ENCODE measurements around the gene LCN1. TPM values are rescaled to one million over a fixed set of nuclear protein-coding genes. Genes with fewer than 3 reads are reported as not detected.
"Not testable (repeated sequence)": the region's sequence is repeated elsewhere in the genome, so short reads cannot be mapped to it uniquely, and the experiment has no call there.

The LCN1 gene
- total and polyA plus RNA-seq, 2 donors (not counting 3 experiments of a cell fraction or from before 2014, with no cell fraction given): not detected

- H3K27me3 ChIP-seq (ENCODE audit: control insufficient read depth in 2 of 2, insufficient read depth in 2 of 2, low read length in 2 of 2): peaks cover 0 to 2% of the 10 kb centered on the region in 2 experiments
- H3K9me1 ChIP-seq (replicated peaks; ENCODE audit: control insufficient read depth, extremely low read depth, insufficient read depth, low read length): no peaks in the 10 kb centered on the region
- ChIA-PET CTCF (no interaction called here), POLR2A (no interaction called here)
- no peak overlapping the region for H3K4me2 ChIP-seq (ENCODE audit: insufficient read depth, low read length)
- no TSS peak for BruUV-seq (replicated peaks)
- dilution Hi-C loops (cut with MboI; ENCODE audit: extremely low pct_ligation_motif_present, low sequenced_read_pairs) (no loop called here), intact Hi-C loops (cut with micrococcal nuclease) (no loop called here)
- H3K9ac ChIP-seq (replicated peaks; ENCODE audit: extremely low read depth, insufficient read depth, low read length): no peak overlapping the region
- no peaks in the 10 kb centered on the region for H3K36me3 ChIP-seq (ENCODE audit: control insufficient read depth in 2 of 2, extremely low read depth in 1 of 2, insufficient read depth in 2 of 2, low read length in 2 of 2)
- no peak overlapping the region for H2AFZ ChIP-seq (ENCODE audit: low read depth, low read length)
- FAIRE-seq (no peak), DNase-seq (ENCODE audit: low read depth, low spot score) (no peak)
- H3K4me1 ChIP-seq (ENCODE audit: control insufficient read depth, extremely low read depth, insufficient read depth, low read length): no peaks in the 10 kb centered on the region
- TF ChIP-seq POLR2AphosphoS5 (IDR thresholded peaks at IDR 0.05; ENCODE audit: insufficient read depth, low read depth, low read length): no peak
- TF ChIP-seq POLR2A (IDR thresholded peaks at IDR 0.05; ENCODE audit: low read depth, low read length): no peak
- TF ChIP-seq, protein P1, sequence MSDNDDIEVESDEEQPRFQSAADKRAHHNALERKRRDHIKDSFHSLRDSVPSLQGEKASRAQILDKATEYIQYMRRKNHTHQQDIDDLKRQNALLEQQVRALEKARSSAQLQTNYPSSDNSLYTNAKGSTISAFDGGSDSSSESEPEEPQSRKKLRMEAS (IDR thresholded peaks at IDR 0.05; ENCODE audit: insufficient read depth, insufficient read length): no peak
- no peak overlapping the region for H3K4me3 ChIP-seq (replicated peaks in 1 of 3; ENCODE audit: insufficient read depth in 1 of 3, low read depth in 1 of 3, low read length in 3 of 3)
- no peaks in the 10 kb centered on the region for H3K9me3 ChIP-seq (replicated peaks; ENCODE audit: control insufficient read depth, insufficient read depth, low read length)
- H4K20me1 ChIP-seq (replicated peaks; ENCODE audit: control insufficient read depth, extremely low read depth, insufficient read depth, low read length): no peaks in the 10 kb centered on the region
- no peak overlapping the region for H3K27ac ChIP-seq (ENCODE audit: insufficient read depth, low read depth, low read length)
- H3K79me2 ChIP-seq (ENCODE audit: control insufficient read depth, insufficient read depth, low read length): no peaks in the 10 kb centered on the region
Measured at GRCh38 chr9:135533674-135534073, 12.4 kb downstream of the LCN1 start.

DNA sequence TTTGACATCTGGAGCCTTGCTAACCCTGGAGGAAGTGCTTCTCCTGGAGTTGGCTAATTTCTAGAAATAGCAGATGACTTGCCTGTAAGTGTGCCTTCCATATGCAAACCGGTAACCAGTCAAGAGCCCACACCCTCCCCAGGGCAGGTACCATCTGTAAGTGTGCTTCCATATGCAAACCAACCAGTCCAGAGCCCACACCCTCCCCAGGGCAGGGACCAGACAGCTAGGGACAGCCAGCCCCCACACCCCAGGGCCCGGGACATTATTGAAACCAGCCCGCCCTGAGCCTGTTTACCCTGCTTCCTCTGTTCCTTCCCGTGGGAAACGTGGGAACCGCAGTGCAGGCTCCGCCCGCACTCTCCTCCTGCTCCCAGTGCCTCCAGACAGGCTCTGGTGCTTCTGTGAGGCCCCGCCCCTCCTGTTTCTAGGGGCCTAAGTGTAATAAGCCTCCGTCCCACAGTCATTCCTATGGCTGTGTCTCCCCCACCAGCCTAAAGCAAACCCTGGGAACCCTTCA lies 13.0 kb downstream of the LCN1 start:
- H3K27me3 ChIP-seq (ENCODE audit: control insufficient read depth in 2 of 2, insufficient read depth in 2 of 2, low read length in 2 of 2); BruUV-seq (replicated peaks); H3K4me3 ChIP-seq (replicated peaks in 1 of 3; ENCODE audit: insufficient read depth in 1 of 3, low read depth in 1 of 3, low read length in 3 of 3); intact Hi-C loops (cut with micrococcal nuclease); H4K20me1 ChIP-seq (replicated peaks; ENCODE audit: control insufficient read depth, extremely low read depth, insufficient read depth, low read length); dilution Hi-C loops (cut with MboI; ENCODE audit: extremely low pct_ligation_motif_present, low sequenced_read_pairs); H3K27ac ChIP-seq (ENCODE audit: insufficient read depth, low read depth, low read length); H3K9ac ChIP-seq (replicated peaks; ENCODE audit: extremely low read depth, insufficient read depth, low read length); H3K9me1 ChIP-seq (replicated peaks; ENCODE audit: control insufficient read depth, extremely low read depth, insufficient read depth, low read length); H3K36me3 ChIP-seq (ENCODE audit: control insufficient read depth in 2 of 2, extremely low read depth in 1 of 2, insufficient read depth in 2 of 2, low read length in 2 of 2); CTCF ChIA-PET; H3K79me2 ChIP-seq (ENCODE audit: control insufficient read depth, insufficient read depth, low read length); H3K4me1 ChIP-seq (ENCODE audit: control insufficient read depth, extremely low read depth, insufficient read depth, low read length); POLR2A ChIA-PET; H3K4me2 ChIP-seq (ENCODE audit: insufficient read depth, low read length); H2AFZ ChIP-seq (ENCODE audit: low read depth, low read length); FAIRE-seq; H3K9me3 ChIP-seq (replicated peaks; ENCODE audit: control insufficient read depth, insufficient read depth, low read length); DNase-seq (ENCODE audit: low read depth, low spot score): not testable (repeated sequence)

- dilution Hi-C loops (cut with MboI; ENCODE audit: extremely low pct_ligation_motif_present, low sequenced_read_pairs); H4K20me1 ChIP-seq (replicated peaks; ENCODE audit: control insufficient read depth, extremely low read depth, insufficient read depth, low read length); H3K9me1 ChIP-seq (replicated peaks; ENCODE audit: control insufficient read depth, extremely low read depth, insufficient read depth, low read length); H3K27me3 ChIP-seq (ENCODE audit: control insufficient read depth in 2 of 2, insufficient read depth in 2 of 2, low read length in 2 of 2); intact Hi-C loops (cut with micrococcal nuclease); H3K9ac ChIP-seq (replicated peaks; ENCODE audit: extremely low read depth, insufficient read depth, low read length); H3K27ac ChIP-seq (ENCODE audit: insufficient read depth, low read depth, low read length); H3K79me2 ChIP-seq (ENCODE audit: control insufficient read depth, insufficient read depth, low read length); FAIRE-seq; BruUV-seq (replicated peaks); H3K4me3 ChIP-seq (replicated peaks in 1 of 3; ENCODE audit: insufficient read depth in 1 of 3, low read depth in 1 of 3, low read length in 3 of 3); H3K36me3 ChIP-seq (ENCODE audit: control insufficient read depth in 2 of 2, extremely low read depth in 1 of 2, insufficient read depth in 2 of 2, low read length in 2 of 2); H3K4me2 ChIP-seq (ENCODE audit: insufficient read depth, low read length); H3K9me3 ChIP-seq (replicated peaks; ENCODE audit: control insufficient read depth, insufficient read depth, low read length); H2AFZ ChIP-seq (ENCODE audit: low read depth, low read length); H3K4me1 ChIP-seq (ENCODE audit: control insufficient read depth, extremely low read depth, insufficient read depth, low read length); CTCF ChIA-PET; POLR2A ChIA-PET; DNase-seq (ENCODE audit: low read depth, low spot score): not testable (repeated sequence)
Measured at GRCh38 chr9:135534826-135535225, 13.6 kb downstream of the LCN1 start.

DNA sequence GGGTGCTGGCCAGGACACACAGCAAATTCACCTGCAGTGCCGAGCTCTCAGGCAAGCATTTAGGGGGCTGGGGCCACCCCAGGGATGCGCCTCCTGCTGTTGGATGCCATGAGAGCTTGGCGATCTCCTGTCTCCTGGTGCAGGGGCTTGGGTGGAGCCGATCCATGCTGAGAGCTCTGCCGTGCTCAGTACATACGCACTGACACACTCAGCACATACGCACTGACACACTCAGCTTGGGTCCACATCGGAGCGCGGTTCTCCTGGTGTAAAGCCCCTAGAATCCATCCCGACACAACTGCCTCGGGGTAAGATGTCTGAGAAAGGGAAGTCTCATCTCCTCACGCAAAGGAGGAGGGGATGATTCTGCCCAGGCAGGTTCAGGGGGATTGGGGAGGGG lies 14.4 kb downstream of the LCN1 start:
- H3K4me3 ChIP-seq (replicated peaks in 1 of 3; ENCODE audit: insufficient read depth in 1 of 3, low read depth in 1 of 3, low read length in 3 of 3); intact Hi-C loops (cut with micrococcal nuclease); FAIRE-seq; H3K27me3 ChIP-seq (ENCODE audit: control insufficient read depth in 2 of 2, insufficient read depth in 2 of 2, low read length in 2 of 2); H3K9me1 ChIP-seq (replicated peaks; ENCODE audit: control insufficient read depth, extremely low read depth, insufficient read depth, low read length); H3K4me2 ChIP-seq (ENCODE audit: insufficient read depth, low read length); H3K4me1 ChIP-seq (ENCODE audit: control insufficient read depth, extremely low read depth, insufficient read depth, low read length); H3K36me3 ChIP-seq (ENCODE audit: control insufficient read depth in 2 of 2, extremely low read depth in 1 of 2, insufficient read depth in 2 of 2, low read length in 2 of 2); POLR2A ChIA-PET; H4K20me1 ChIP-seq (replicated peaks; ENCODE audit: control insufficient read depth, extremely low read depth, insufficient read depth, low read length); H3K79me2 ChIP-seq (ENCODE audit: control insufficient read depth, insufficient read depth, low read length); dilution Hi-C loops (cut with MboI; ENCODE audit: extremely low pct_ligation_motif_present, low sequenced_read_pairs); DNase-seq (ENCODE audit: low read depth, low spot score); H3K27ac ChIP-seq (ENCODE audit: insufficient read depth, low read depth, low read length); H3K9me3 ChIP-seq (replicated peaks; ENCODE audit: control insufficient read depth, insufficient read depth, low read length); H3K9ac ChIP-seq (replicated peaks; ENCODE audit: extremely low read depth, insufficient read depth, low read length); H2AFZ ChIP-seq (ENCODE audit: low read depth, low read length); BruUV-seq (replicated peaks); CTCF ChIA-PET: not testable (repeated sequence)
